WTC11 (cell line): Measurements from ENCODE around the gene CDKN1B. TPM values are rescaled to one million over a fixed set of nuclear protein-coding genes. Genes with fewer than 3 reads are reported as not detected.

ENCODE experiments used
- ATAC-seq: fragments of 200-7000 bp; cut with Tn5 transposase; 2 replicates; pipeline ENCODE4 v1.10.0; 2021; ENCODE audit warnings: mild to moderate bottlenecking, moderate library complexity
- CTCF ChIA-PET: fragments of 300-600 bp; sonication (Branson Sonifier 250); formaldehyde crosslinking; loops from one replicate; lab custom pipeline; 2021; ENCODE audit warnings: antibody characterized with exemption; lab: Charles Lee
- POLR2A ChIA-PET: fragments of 350-600 bp; sonication (Branson Sonifier 250); formaldehyde crosslinking; loops from one replicate; lab custom pipeline; 2021; ENCODE audit warnings: antibody characterized with exemption; lab: Charles Lee
- DNase-seq: peaks from one replicate; pipeline ENCODE4 v3.0.0; 2021; ENCODE audit warnings: low spot score
- H3K27ac Mint-ChIP-seq: 2 replicates; pipeline ENCODE4 v1.8.0; 2021; ENCODE audit warnings: mixed read lengths
- H3K27me3 Mint-ChIP-seq: 2 replicates; pipeline ENCODE4 v1.8.0; 2021; ENCODE audit warnings: low read depth, mild to moderate bottlenecking, moderate library complexity, mixed read lengths
- H3K36me3 Mint-ChIP-seq: 2 replicates; pipeline ENCODE4 v1.8.0; 2021; ENCODE audit warnings: mixed read lengths
- H3K4me1 Mint-ChIP-seq: 2 replicates; pipeline ENCODE4 v1.8.0; 2022; ENCODE audit warnings: mixed read lengths
- H3K4me3 Mint-ChIP-seq: 2 replicates; pipeline ENCODE4 v1.8.0; 2021; ENCODE audit warnings: mild to moderate bottlenecking, moderate library complexity, mixed read lengths
- H3K9me3 Mint-ChIP-seq: 2 replicates; pipeline ENCODE4 v1.8.0; 2021; ENCODE audit warnings: mixed read lengths
- ARID4B ChIP-seq: sonication (generic); formaldehyde crosslinking; IDR thresholded peaks from 2 replicates; pipeline ENCODE4 v1.8.0; 2023; ENCODE audit warnings: missing genetic modification reagents, mild to moderate bottlenecking, borderline replicate concordance
- ATF1 ChIP-seq: sonication (generic); formaldehyde crosslinking; IDR thresholded peaks from 2 replicates; pipeline ENCODE4 v1.8.1; 2023; ENCODE audit warnings: mild to moderate bottlenecking, moderate library complexity, missing genetic modification reagents
- CREM ChIP-seq: sonication (generic); formaldehyde crosslinking; IDR thresholded peaks from 2 replicates; pipeline ENCODE4 v1.8.1; 2022; ENCODE audit warnings: mild to moderate bottlenecking, missing genetic modification reagents, moderate library complexity
- MAX ChIP-seq: sonication (generic); formaldehyde crosslinking; IDR thresholded peaks from 2 replicates; pipeline ENCODE4 v1.8.0; 2022; ENCODE audit warnings: mild to moderate bottlenecking, missing genetic modification reagents
- MYBL2 ChIP-seq: sonication (generic); formaldehyde crosslinking; IDR thresholded peaks from 2 replicates; pipeline ENCODE4 v1.8.1; 2023; ENCODE audit warnings: mild to moderate bottlenecking, moderate library complexity, missing genetic modification reagents
- NR1H2 ChIP-seq: sonication (generic); formaldehyde crosslinking; IDR thresholded peaks from 2 replicates; pipeline ENCODE4 v1.9.0; 2021; ENCODE audit warnings: mild to moderate bottlenecking, moderate library complexity, missing genetic modification reagents
- PRDM15 ChIP-seq: sonication (generic); formaldehyde crosslinking; IDR thresholded peaks from 2 replicates; pipeline ENCODE4 v1.8.0; 2022; ENCODE audit warnings: missing genetic modification reagents
- STAT6 ChIP-seq: sonication (generic); formaldehyde crosslinking; conservative IDR thresholded peaks from 2 replicates; pipeline ENCODE4 v1.8.1; 2023; ENCODE audit warnings: mild to moderate bottlenecking, low read depth, missing genetic modification reagents, moderate library complexity
- TEAD1 ChIP-seq: sonication (generic); formaldehyde crosslinking; IDR thresholded peaks from 2 replicates; pipeline ENCODE4 v1.8.0; 2022; ENCODE audit warnings: mild to moderate bottlenecking, missing genetic modification reagents
- TEAD4 ChIP-seq: sonication (generic); formaldehyde crosslinking; IDR thresholded peaks from 2 replicates; pipeline ENCODE4 v1.8.0; 2022; ENCODE audit warnings: mild to moderate bottlenecking, missing genetic modification reagents
- USF1 ChIP-seq: sonication (generic); formaldehyde crosslinking; IDR thresholded peaks from 2 replicates; pipeline ENCODE4 v1.8.0; 2022; ENCODE audit warnings: mild to moderate bottlenecking, missing genetic modification reagents
- USF2 ChIP-seq: sonication (generic); formaldehyde crosslinking; IDR thresholded peaks from 2 replicates; pipeline ENCODE4 v1.8.1; 2023; ENCODE audit warnings: mild to moderate bottlenecking, missing genetic modification reagents, moderate library complexity
- ZNF138 ChIP-seq: sonication (generic); formaldehyde crosslinking; conservative IDR thresholded peaks from 2 replicates; pipeline ENCODE4 v1.8.1; 2022; ENCODE audit warnings: mild to moderate bottlenecking, moderate library complexity, missing genetic modification reagents
- ZNF281 ChIP-seq: sonication (generic); formaldehyde crosslinking; IDR thresholded peaks from 2 replicates; pipeline ENCODE4 v1.8.0; 2023; ENCODE audit warnings: mild to moderate bottlenecking, missing genetic modification reagents
- ZNF317 ChIP-seq: sonication (generic); formaldehyde crosslinking; IDR thresholded peaks from 2 replicates; pipeline ENCODE4 v1.8.1; 2023; ENCODE audit warnings: low read depth, mild to moderate bottlenecking, moderate library complexity, missing genetic modification reagents, borderline replicate concordance
- ZNF396 ChIP-seq: fragments of 250-450 bp; sonication (Bioruptor Pico); IDR thresholded peaks from 2 replicates; pipeline ENCODE4 v1.8.0; 2021; ENCODE audit warnings: mild to moderate bottlenecking, moderate library complexity, borderline replicate concordance
- total RNA-seq: library from RNA; stranded (reverse); gene quantifications from 3 replicates; pipeline ENCODE4 v1.2.3, GENCODE V29; 2021

The CDKN1B gene
- total RNA-seq, 1 experiment from 2014 or later, result 34.2 TPM

GRCh38 chr12:12683725-12684124 is 33.4 kb upstream of the CDKN1B start (continued):
- TF ChIP-seq PRDM15 (CRISPR knock-in tag), result no peak

GRCh38 chr12:12684375-12685106 is 32.6 kb upstream of the CDKN1B start:
- peak overlapping the region; percentile 96 for H3K27ac Mint-ChIP-seq
- TF ChIP-seq NR1H2 (no peak), ATF1 (CRISPR knock-in tag) (no peak), ARID4B (CRISPR knock-in tag) (no peak; the same call in 1 of the 2 replicates), MYBL2 (CRISPR knock-in tag) (0 out of 2 replicates have a peak, but pooled peaks have one; percentile 17), CREM (peak; percentile 36; the same call in 1 of the 2 replicates), TEAD1 (CRISPR knock-in tag) (peak; percentile 86; the same call in 1 of the 2 replicates), ZNF138 (no peak), USF1 (CRISPR knock-in tag) (peak; percentile 98), TEAD4 (CRISPR knock-in tag) (0 out of 2 replicates have a peak, but pooled peaks have one; percentile 14), ZNF317 (no peak), USF2 (CRISPR knock-in tag) (peak; percentile 97), ZNF396 (CRISPR knock-in tag) (peak; percentile 87), STAT6 (CRISPR knock-in tag) (0 out of 2 replicates have a peak, but pooled peaks have one; percentile 63), ZNF281 (CRISPR knock-in tag) (0 out of 2 replicates have a peak, but pooled peaks have one; percentile 16), MAX (peak; percentile 69)

More at GRCh38 chr12:12684375-12685106, 32.6 kb upstream of the CDKN1B start:
- POLR2A ChIA-PET, result interaction anchor here (1.5 kb wide), 1 partner anchor 41 kb away, joined by 4 read pairs; no protein-coding TSS in a partner anchor
- DNase-seq (peak; percentile 83), ATAC-seq (peak; percentile 92)
- Mint-ChIP-seq H3K4me3 (peak overlapping the region; percentile 93), H3K9me3 (no peaks in the 10 kb centered on the region), H3K36me3 (no peaks in the 10 kb centered on the region), H3K27me3 (peaks cover 24% of the 10 kb centered on the region), H3K4me1 (peaks cover 34% of the 10 kb centered on the region)
- CTCF ChIA-PET, result interaction anchor here (1.3 kb wide), 1 partner anchor 29 kb away, joined by 5 read pairs; no protein-coding TSS in a partner anchor
